GM23338 (cell line): ENCODE data around the gene DEPDC5. TPM values are rescaled to one million over a fixed set of nuclear protein-coding genes. Genes with fewer than 3 reads are reported as not detected.

Experiments used
- ATAC-seq: fragments of 200-7000 bp; cut with Tn5 transposase; 3 replicates; pipeline ENCODE4 v1.9.1; 2020
- DNase-seq: peaks from one replicate; pipeline ENCODE4 v3.0.0-alpha.2; 2015; ENCODE audit warnings: low spot score
- H2AFZ ChIP-seq: fragments of 200-600 bp; sonication (generic); 2 replicates; pipeline ENCODE4 v1.8.0; 2016; ENCODE audit warnings: antibody characterized with exemption, mild to moderate bottlenecking, moderate library complexity
- H3F3A ChIP-seq: fragments of 200-600 bp; sonication (generic); replicated peaks from 2 replicates; pipeline ENCODE4 v1.8.0; 2017; ENCODE audit warnings: antibody characterized with exemption, mixed run types, low read depth
- H3K27ac ChIP-seq: fragments of 200-600 bp; sonication (generic); 2 replicates; pipeline ENCODE4 v1.6.1; 2016; ENCODE audit warnings: low read depth
- H3K27me3 ChIP-seq: fragments of 200-600 bp; sonication (generic); 2 replicates; pipeline ENCODE4 v1.8.0; 2016; ENCODE audit warnings: mild to moderate bottlenecking, mixed run types, moderate library complexity; ENCODE audit not compliant: insufficient read depth
- H3K36me3 ChIP-seq: fragments of 200-600 bp; sonication (generic); 2 replicates; pipeline ENCODE4 v1.8.0; 2016; ENCODE audit warnings: mild to moderate bottlenecking; ENCODE audit not compliant: insufficient read depth
- H3K4me1 ChIP-seq: fragments of 200-600 bp; sonication (generic); 2 replicates; pipeline ENCODE4 v1.8.0; 2016; ENCODE audit warnings: mild to moderate bottlenecking, moderate library complexity; ENCODE audit not compliant: insufficient read depth
- H3K4me2 ChIP-seq: fragments of 200-600 bp; sonication (generic); 2 replicates; pipeline ENCODE4 v1.7.1; 2017; ENCODE audit warnings: mixed run types
- H3K4me3 ChIP-seq: fragments of 200-600 bp; sonication (generic); 2 replicates; pipeline ENCODE4 v1.6.1; 2016; ENCODE audit warnings: mixed run types
- H3K79me2 ChIP-seq: fragments of 200-600 bp; sonication (generic); replicated peaks from 2 replicates; pipeline ENCODE4 v1.8.0; 2017; ENCODE audit warnings: mild to moderate bottlenecking; ENCODE audit not compliant: insufficient read depth
- H3K9me2 ChIP-seq: fragments of 200-600 bp; sonication (generic); 2 replicates; pipeline ENCODE4 v1.8.0; 2017; ENCODE audit not compliant: insufficient read depth
- H4K20me1 ChIP-seq: fragments of 200-600 bp; sonication (generic); replicated peaks from 2 replicates; pipeline ENCODE4 v1.8.0; 2017; ENCODE audit warnings: mild to moderate bottlenecking; ENCODE audit not compliant: insufficient read depth
- H3K27ac Mint-ChIP-seq: 2 replicates; pipeline ENCODE4 v1.8.0; 2020; ENCODE audit warnings: inconsistent platforms, mild to moderate bottlenecking, moderate library complexity, mixed read lengths
- H3K27me3 Mint-ChIP-seq: 3 replicates; pipeline ENCODE4 v1.8.0; 2022; ENCODE audit warnings: low read depth, mild to moderate bottlenecking, moderate library complexity, mixed read lengths, inconsistent platforms; ENCODE audit not compliant: insufficient read depth, poor library complexity
- H3K36me3 Mint-ChIP-seq: 3 replicates; pipeline ENCODE4 v1.8.0; 2021; ENCODE audit warnings: low read depth, mild to moderate bottlenecking, inconsistent platforms, moderate library complexity, mixed read lengths
- H3K4me1 Mint-ChIP-seq: 3 replicates; pipeline ENCODE4 v1.8.0; 2020; ENCODE audit warnings: mild to moderate bottlenecking, inconsistent platforms, mixed read lengths
- H3K4me3 Mint-ChIP-seq: 3 replicates; pipeline ENCODE4 v1.8.0; 2021; ENCODE audit warnings: moderate library complexity, mild to moderate bottlenecking, inconsistent platforms, mixed read lengths
- H3K9me3 Mint-ChIP-seq: 3 replicates; pipeline ENCODE4 v1.8.0; 2020; ENCODE audit warnings: moderate library complexity, mild to moderate bottlenecking, inconsistent platforms, mixed read lengths
- CREB1 ChIP-seq: fragments of 250-450 bp; sonication (Bioruptor Pico); IDR thresholded peaks from 2 replicates; pipeline ENCODE4 v1.5.0; 2020; ENCODE audit warnings: low read depth, mild to moderate bottlenecking, moderate library complexity
- EZH2 ChIP-seq: fragments of 200-600 bp; sonication (generic); IDR thresholded peaks from one replicate; pipeline ENCODE4 v1.8.0; 2017; ENCODE audit warnings: antibody characterized with exemption, mild to moderate bottlenecking, low read depth; ENCODE audit not compliant: unreplicated experiment
- EZH2phosphoT487 ChIP-seq: fragments of 200-600 bp; sonication (generic); IDR thresholded peaks from one replicate; pipeline ENCODE4 v1.8.1; 2018; ENCODE audit warnings: antibody characterized with exemption; ENCODE audit not compliant: unreplicated experiment
- JUNB ChIP-seq: IDR thresholded peaks from one replicate; pipeline ENCODE4 v1.6.1; 2016; ENCODE audit warnings: antibody characterized with exemption; ENCODE audit not compliant: unreplicated experiment
- NANOG ChIP-seq: IDR thresholded peaks from 2 replicates; pipeline ENCODE4 v1.6.1; 2016; ENCODE audit warnings: antibody characterized with exemption, borderline replicate concordance
- POLR2AphosphoS5 ChIP-seq: IDR thresholded peaks from 2 replicates; pipeline ENCODE4 v1.6.1; 2016; ENCODE audit warnings: antibody characterized with exemption, low read depth
- STAT1 ChIP-seq: IDR thresholded peaks from one replicate; pipeline ENCODE4 v1.6.1; 2016; ENCODE audit warnings: antibody characterized with exemption; ENCODE audit not compliant: unreplicated experiment
- ZNF114 ChIP-seq: fragments of 250-450 bp; sonication (Bioruptor Pico); IDR thresholded peaks from 2 replicates; pipeline ENCODE4 v1.5.0; 2020; ENCODE audit warnings: mild to moderate bottlenecking, moderate library complexity
- ZNF331 ChIP-seq: fragments of 250-450 bp; sonication (Bioruptor Pico); IDR thresholded peaks from 2 replicates; pipeline ENCODE4 v1.5.0; 2020; ENCODE audit warnings: low read depth, mild to moderate bottlenecking, moderate library complexity
- ZNF462 ChIP-seq: fragments of 250-450 bp; sonication (Bioruptor Pico); IDR thresholded peaks from 2 replicates; pipeline ENCODE4 v1.5.0; 2020; ENCODE audit warnings: mild to moderate bottlenecking, moderate library complexity
- polyA plus RNA-seq: library from polyadenylated mRNA; unstranded; fragments of >200 nt; fragmentation: Nextera tagmentation; extraction: Ambion mirVana; gene quantifications from 2 replicates; pipeline ENCODE4 v1.2.1, GENCODE V29; 2016
- total RNA-seq: library from RNA; depleted of rRNA; stranded (reverse); fragments of >200 nt; shearing (Covaris generic); gene quantifications from 2 replicates; pipeline ENCODE4 v1.2.3, GENCODE V29; 2014
- TF ChIP-seq, protein P1 (sequence below): IDR thresholded peaks from 2 replicates; pipeline ENCODE4 v1.6.1; 2016; ENCODE audit warnings: antibody characterized with exemption
- TF ChIP-seq, protein P2 (sequence below): IDR thresholded peaks from one replicate; pipeline ENCODE4 v1.6.1; 2018; ENCODE audit warnings: antibody characterized with exemption; ENCODE audit not compliant: unreplicated experiment
- TF ChIP-seq, protein P3 (sequence below), 2 experiments: fragments of 200-600 bp in 1 of 2; sonication (generic) in 1 of 2; conservative IDR thresholded peaks; 2 replicates each; pipeline versions ENCODE4 v1.5.1 to v1.6.1; 2016 to 2017; ENCODE audit warnings: antibody characterized with exemption in 2 of 2, low read depth in 2 of 2, mild to moderate bottlenecking in 2 of 2, moderate library complexity in 1 of 2

Gene DEPDC5
- total and polyA plus RNA-seq, 2 experiments from 2014 or later: 18.7 to 19.7 TPM

DNA sequence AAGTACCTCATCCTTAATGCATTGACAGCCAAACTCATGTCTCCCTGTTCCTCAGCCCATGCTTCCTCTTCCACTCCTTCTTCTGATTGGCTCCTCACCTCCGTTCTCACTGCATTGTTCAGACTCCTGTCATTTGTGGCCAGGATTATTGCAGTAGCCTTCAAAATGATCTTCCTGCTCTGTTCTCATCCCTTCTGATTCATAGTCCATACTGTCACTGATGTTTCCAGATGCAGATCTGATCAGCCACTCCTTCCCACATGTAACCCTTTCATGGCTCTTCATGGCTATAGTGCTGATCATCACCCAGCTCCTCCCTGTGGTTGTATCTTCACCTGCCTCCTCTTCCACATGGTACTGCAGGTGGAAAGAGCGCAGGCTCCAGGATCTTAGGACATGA lies 71.7 kb downstream of the DEPDC5 start:
- TF ChIP-seq POLR2AphosphoS5 (no peak), JUNB (no peak), ZNF331 (no peak), NANOG (no peak), ZNF114 (no peak), EZH2phosphoT487 (no peak), ZNF462 (CRISPR knock-in tag) (no peak), CREB1 (CRISPR knock-in tag) (no peak), EZH2 (no peak), STAT1 (no peak)
- TF ChIP-seq, protein P1, sequence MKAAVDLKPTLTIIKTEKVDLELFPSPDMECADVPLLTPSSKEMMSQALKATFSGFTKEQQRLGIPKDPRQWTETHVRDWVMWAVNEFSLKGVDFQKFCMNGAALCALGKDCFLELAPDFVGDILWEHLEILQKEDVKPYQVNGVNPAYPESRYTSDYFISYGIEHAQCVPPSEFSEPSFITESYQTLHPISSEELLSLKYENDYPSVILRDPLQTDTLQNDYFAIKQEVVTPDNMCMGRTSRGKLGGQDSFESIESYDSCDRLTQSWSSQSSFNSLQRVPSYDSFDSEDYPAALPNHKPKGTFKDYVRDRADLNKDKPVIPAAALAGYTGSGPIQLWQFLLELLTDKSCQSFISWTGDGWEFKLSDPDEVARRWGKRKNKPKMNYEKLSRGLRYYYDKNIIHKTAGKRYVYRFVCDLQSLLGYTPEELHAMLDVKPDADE: no peak
- TF ChIP-seq, protein P2, sequence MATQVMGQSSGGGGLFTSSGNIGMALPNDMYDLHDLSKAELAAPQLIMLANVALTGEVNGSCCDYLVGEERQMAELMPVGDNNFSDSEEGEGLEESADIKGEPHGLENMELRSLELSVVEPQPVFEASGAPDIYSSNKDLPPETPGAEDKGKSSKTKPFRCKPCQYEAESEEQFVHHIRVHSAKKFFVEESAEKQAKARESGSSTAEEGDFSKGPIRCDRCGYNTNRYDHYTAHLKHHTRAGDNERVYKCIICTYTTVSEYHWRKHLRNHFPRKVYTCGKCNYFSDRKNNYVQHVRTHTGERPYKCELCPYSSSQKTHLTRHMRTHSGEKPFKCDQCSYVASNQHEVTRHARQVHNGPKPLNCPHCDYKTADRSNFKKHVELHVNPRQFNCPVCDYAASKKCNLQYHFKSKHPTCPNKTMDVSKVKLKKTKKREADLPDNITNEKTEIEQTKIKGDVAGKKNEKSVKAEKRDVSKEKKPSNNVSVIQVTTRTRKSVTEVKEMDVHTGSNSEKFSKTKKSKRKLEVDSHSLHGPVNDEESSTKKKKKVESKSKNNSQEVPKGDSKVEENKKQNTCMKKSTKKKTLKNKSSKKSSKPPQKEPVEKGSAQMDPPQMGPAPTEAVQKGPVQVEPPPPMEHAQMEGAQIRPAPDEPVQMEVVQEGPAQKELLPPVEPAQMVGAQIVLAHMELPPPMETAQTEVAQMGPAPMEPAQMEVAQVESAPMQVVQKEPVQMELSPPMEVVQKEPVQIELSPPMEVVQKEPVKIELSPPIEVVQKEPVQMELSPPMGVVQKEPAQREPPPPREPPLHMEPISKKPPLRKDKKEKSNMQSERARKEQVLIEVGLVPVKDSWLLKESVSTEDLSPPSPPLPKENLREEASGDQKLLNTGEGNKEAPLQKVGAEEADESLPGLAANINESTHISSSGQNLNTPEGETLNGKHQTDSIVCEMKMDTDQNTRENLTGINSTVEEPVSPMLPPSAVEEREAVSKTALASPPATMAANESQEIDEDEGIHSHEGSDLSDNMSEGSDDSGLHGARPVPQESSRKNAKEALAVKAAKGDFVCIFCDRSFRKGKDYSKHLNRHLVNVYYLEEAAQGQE: no peak
- TF ChIP-seq, protein P3, sequence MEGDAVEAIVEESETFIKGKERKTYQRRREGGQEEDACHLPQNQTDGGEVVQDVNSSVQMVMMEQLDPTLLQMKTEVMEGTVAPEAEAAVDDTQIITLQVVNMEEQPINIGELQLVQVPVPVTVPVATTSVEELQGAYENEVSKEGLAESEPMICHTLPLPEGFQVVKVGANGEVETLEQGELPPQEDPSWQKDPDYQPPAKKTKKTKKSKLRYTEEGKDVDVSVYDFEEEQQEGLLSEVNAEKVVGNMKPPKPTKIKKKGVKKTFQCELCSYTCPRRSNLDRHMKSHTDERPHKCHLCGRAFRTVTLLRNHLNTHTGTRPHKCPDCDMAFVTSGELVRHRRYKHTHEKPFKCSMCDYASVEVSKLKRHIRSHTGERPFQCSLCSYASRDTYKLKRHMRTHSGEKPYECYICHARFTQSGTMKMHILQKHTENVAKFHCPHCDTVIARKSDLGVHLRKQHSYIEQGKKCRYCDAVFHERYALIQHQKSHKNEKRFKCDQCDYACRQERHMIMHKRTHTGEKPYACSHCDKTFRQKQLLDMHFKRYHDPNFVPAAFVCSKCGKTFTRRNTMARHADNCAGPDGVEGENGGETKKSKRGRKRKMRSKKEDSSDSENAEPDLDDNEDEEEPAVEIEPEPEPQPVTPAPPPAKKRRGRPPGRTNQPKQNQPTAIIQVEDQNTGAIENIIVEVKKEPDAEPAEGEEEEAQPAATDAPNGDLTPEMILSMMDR (conservative IDR thresholded peaks at IDR 0.05; ENCODE audit: low read depth in 2 of 2): no peak
- H3K79me2 ChIP-seq: no peaks in the 10 kb centered on the region
- H3K4me3 ChIP-seq: no peak overlapping the region
- H3K4me1 ChIP-seq: no peaks in the 10 kb centered on the region
- H3F3A ChIP-seq: no peaks in the 10 kb centered on the region
- peaks cover 6% of the 10 kb centered on the region; the same call in 1 of the 2 replicates for H3K36me3 ChIP-seq
- no peak overlapping the region for H2AFZ ChIP-seq
- Mint-ChIP-seq H3K4me1 (no peaks in the 10 kb centered on the region), H3K4me3 (no peak overlapping the region), H3K36me3 (peaks cover 15% of the 10 kb centered on the region), H3K27me3 (no peaks in the 10 kb centered on the region), H3K9me3 (no peaks in the 10 kb centered on the region), H3K27ac (no peak overlapping the region)
- H3K4me2 ChIP-seq: no peak overlapping the region
- H3K9me2 ChIP-seq: no peaks in the 10 kb centered on the region
- no peak overlapping the region for H3K27ac ChIP-seq
- no peaks in the 10 kb centered on the region; the same call in 1 of the 2 replicates for H4K20me1 ChIP-seq
- DNase-seq (no peak), ATAC-seq (no peak)
- no peaks in the 10 kb centered on the region for H3K27me3 ChIP-seq
